Breast epithelium (tissue), 3 donors: ENCODE results near the gene GPR83.

Experiments
- POLR2A ChIP-seq: fragments of 450-650 bp; IDR thresholded peaks from one replicate; pipeline ENCODE4 v1.6.1; 2016; ENCODE audit warnings: antibody characterized with exemption, mild to moderate bottlenecking, moderate library complexity
- POLR2AphosphoS5 ChIP-seq, 3 donors: sonication (generic); formaldehyde crosslinking; IDR thresholded peaks; one replicate each; pipeline ENCODE4 v1.6.1; 2017; ENCODE audit warnings: antibody characterized with exemption in 3 of 3
- TF ChIP-seq, protein P1 (sequence below), 3 donors: fragments of 450-650 bp; IDR thresholded peaks; one replicate each; pipeline ENCODE4 v1.5.1; 2016 to 2017; ENCODE audit warnings: antibody characterized with exemption in 3 of 3, mild to moderate bottlenecking in 3 of 3, moderate library complexity in 3 of 3

- no peak for TF ChIP-seq POLR2A
- TF ChIP-seq, protein P1, sequence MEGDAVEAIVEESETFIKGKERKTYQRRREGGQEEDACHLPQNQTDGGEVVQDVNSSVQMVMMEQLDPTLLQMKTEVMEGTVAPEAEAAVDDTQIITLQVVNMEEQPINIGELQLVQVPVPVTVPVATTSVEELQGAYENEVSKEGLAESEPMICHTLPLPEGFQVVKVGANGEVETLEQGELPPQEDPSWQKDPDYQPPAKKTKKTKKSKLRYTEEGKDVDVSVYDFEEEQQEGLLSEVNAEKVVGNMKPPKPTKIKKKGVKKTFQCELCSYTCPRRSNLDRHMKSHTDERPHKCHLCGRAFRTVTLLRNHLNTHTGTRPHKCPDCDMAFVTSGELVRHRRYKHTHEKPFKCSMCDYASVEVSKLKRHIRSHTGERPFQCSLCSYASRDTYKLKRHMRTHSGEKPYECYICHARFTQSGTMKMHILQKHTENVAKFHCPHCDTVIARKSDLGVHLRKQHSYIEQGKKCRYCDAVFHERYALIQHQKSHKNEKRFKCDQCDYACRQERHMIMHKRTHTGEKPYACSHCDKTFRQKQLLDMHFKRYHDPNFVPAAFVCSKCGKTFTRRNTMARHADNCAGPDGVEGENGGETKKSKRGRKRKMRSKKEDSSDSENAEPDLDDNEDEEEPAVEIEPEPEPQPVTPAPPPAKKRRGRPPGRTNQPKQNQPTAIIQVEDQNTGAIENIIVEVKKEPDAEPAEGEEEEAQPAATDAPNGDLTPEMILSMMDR (IDR thresholded peaks at IDR 0.05): no peak
- no peak for TF ChIP-seq POLR2AphosphoS5 (IDR thresholded peaks at IDR 0.05)
Observed at GRCh38 chr11:94376841-94377240, 24.4 kb downstream of the GPR83 start.
